T-helper 1 cell (primary cell): ENCODE data around the gene CELF2.
"Not testable (repeated sequence)": the region's sequence is repeated elsewhere in the genome, so short reads cannot be mapped to it uniquely, and the experiment has no call there.

ENCODE experiments used
- DNase-seq, 5 donors: peaks; one replicate each; pipeline ENCODE4 v3.0.0-alpha.2; 2012 to 2020

Gene CELF2

GRCh38 chr10:11335167-11335652 is 317.5 kb downstream of the CELF2 start:
- no peak for DNase-seq

GRCh38 chr10:11335881-11336430 is 318.3 kb downstream of the CELF2 start:
- DNase-seq, result no peak

- no peak for DNase-seq
Measured at GRCh38 chr10:11336722-11337162, 319.1 kb downstream of the CELF2 start.

GRCh38 chr10:11337516-11337915 is 319.8 kb downstream of the CELF2 start:
- peak in 1 of 5 donors; percentile 31 for DNase-seq

GRCh38 chr10:11338160-11338844 is 320.6 kb downstream of the CELF2 start:
- no peak for DNase-seq

- DNase-seq, result no peak
Measured at GRCh38 chr10:11339013-11339412, 321.3 kb downstream of the CELF2 start.

GRCh38 chr10:11339660-11340059 is 322.0 kb downstream of the CELF2 start:
- DNase-seq, result no peak

- no peak for DNase-seq
Measured at GRCh38 chr10:11341283-11341960, 323.8 kb downstream of the CELF2 start.

GRCh38 chr10:11344081-11344480 is 326.4 kb downstream of the CELF2 start:
- DNase-seq, result no peak

- DNase-seq, result no peak
Measured at GRCh38 chr10:11344550-11344949, 326.9 kb downstream of the CELF2 start.

- peak in 1 of 5 donors; percentile 38 for DNase-seq
Measured at GRCh38 chr10:11345224-11346054, 327.8 kb downstream of the CELF2 start.

- not testable (repeated sequence) for DNase-seq
Measured at GRCh38 chr10:11347580-11347979, 329.9 kb downstream of the CELF2 start.

GRCh38 chr10:11351801-11352200 is 334.1 kb downstream of the CELF2 start:
- no peak for DNase-seq

GRCh38 chr10:11353006-11353896 is 335.6 kb downstream of the CELF2 start:
- no peak for DNase-seq

- DNase-seq, result no peak
Measured at GRCh38 chr10:11354823-11355222, 337.2 kb downstream of the CELF2 start.

GRCh38 chr10:11355592-11355991 is 337.9 kb downstream of the CELF2 start:
- no peak for DNase-seq

GRCh38 chr10:11357439-11357838 is 339.8 kb downstream of the CELF2 start:
- DNase-seq, result no peak

GRCh38 chr10:11358011-11358410 is 340.3 kb downstream of the CELF2 start:
- DNase-seq, result no peak

- no peak for DNase-seq
Measured at GRCh38 chr10:11358923-11359575, 341.4 kb downstream of the CELF2 start.

GRCh38 chr10:11359869-11360268 is 342.2 kb downstream of the CELF2 start:
- DNase-seq, result no peak

- no peak for DNase-seq
Measured at GRCh38 chr10:11363497-11363896, 345.8 kb downstream of the CELF2 start.
